Measurements from ENCODE around the gene MAGED1. TPM values are rescaled to one million over a fixed set of nuclear protein-coding genes. Genes with fewer than 3 reads are reported as not detected.
A peak's percentile ranks its signal among the peaks of the same experiment; 100 is the strongest.

Gene MAGED1, protein sequence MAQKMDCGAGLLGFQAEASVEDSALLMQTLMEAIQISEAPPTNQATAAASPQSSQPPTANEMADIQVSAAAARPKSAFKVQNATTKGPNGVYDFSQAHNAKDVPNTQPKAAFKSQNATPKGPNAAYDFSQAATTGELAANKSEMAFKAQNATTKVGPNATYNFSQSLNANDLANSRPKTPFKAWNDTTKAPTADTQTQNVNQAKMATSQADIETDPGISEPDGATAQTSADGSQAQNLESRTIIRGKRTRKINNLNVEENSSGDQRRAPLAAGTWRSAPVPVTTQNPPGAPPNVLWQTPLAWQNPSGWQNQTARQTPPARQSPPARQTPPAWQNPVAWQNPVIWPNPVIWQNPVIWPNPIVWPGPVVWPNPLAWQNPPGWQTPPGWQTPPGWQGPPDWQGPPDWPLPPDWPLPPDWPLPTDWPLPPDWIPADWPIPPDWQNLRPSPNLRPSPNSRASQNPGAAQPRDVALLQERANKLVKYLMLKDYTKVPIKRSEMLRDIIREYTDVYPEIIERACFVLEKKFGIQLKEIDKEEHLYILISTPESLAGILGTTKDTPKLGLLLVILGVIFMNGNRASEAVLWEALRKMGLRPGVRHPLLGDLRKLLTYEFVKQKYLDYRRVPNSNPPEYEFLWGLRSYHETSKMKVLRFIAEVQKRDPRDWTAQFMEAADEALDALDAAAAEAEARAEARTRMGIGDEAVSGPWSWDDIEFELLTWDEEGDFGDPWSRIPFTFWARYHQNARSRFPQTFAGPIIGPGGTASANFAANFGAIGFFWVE
- 10 to 100 TPM; 42.7 to 43.1 TPM for total RNA-seq

DNA sequence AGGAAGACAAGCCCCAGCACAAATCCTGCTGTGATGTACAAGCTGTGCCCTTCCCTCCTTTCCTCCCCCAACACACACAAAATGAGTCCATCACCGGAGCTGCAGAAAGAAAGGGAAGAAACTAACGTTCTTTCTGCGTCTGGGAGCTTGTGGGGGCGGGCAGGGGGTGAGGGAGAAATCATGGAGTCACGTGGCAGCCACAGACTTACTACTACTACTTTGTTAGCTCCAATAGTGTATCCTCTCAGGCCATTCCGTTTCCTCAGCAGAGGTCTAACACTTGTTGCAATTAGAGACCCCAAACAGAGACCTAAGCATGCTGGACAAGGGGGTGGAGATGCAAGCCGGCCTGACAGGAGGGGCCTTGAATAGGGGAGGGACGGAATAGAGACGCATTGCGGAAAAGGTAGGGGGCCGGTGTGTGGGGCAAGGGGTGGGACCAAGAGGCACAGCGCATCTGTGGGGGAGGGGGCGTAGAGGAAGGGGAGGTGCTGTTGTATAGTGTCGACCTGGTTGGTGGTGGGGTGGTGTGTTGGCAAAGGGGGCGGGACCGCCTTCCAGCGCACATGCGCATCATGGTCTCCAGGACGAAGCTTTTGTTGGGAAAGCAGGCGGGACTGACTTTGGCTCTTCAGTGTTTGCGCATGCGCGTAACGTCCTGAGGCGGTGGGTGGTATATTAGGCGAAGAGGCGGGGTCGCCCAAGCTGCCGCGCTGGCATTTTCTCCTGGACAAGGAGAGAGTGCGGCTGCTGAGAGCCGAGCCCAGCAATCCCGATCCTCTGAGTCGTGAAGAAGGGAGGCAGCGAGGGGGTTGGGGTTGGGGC is at the start of gene MAGED1:
Gene MAGED1, plus strand, starts transcription at position 703 of the 825 bp plus-strand sequence. CDS start 682 bp downstream, outside the sequence.
- peak; percentile 89 for DNase-seq
- Mint-ChIP-seq H3K27ac (peak within 1 kb of the TSS; percentile 77), H3K4me3 (peak within 1 kb of the TSS; percentile 91), H3K27me3 (no peaks in the 10 kb centered on the region), H3K4me1 (ENCODE audit: low read depth) (peaks cover 7% of the 10 kb centered on the region), H3K9me3 (no peaks in the 10 kb centered on the region), H3K36me3 (peaks cover 5% of the 10 kb centered on the region)
- intact Hi-C loops (cut with micrococcal nuclease) = loop anchor here (1.0 to 5.0 kb wide), 2 partner anchors 90 to 369 kb away; no protein-coding TSS in a partner anchor
- CTCF ChIA-PET = interaction anchor here (1.2 kb wide), 1 partner anchor 252 kb away, joined by 3 read pairs; no protein-coding TSS in a partner anchor
- POLR2A ChIA-PET = no interaction called here

DNA sequence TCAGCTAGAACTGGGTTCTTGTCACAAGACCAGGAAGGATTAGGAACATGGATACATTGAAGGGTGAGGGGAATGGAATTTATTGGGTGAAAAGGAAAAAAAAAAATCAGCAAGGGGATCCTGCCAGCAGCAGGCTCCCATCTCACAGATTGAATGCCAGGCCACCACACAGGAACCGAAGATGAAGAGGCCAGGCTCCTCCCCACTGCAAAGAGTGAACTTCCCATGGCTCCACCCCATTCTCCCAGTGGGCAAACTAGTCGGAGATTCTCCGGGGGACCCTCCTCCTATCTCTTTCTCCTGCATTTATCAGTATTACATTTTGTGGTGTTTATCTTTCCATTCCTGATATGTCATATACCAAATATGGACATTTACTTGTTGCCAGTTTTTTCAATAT is 46.0 kb upstream of the MAGED1 start:
- H3K36me3 Mint-ChIP-seq = peaks cover 17% of the 10 kb centered on the region
- no peaks in the 10 kb centered on the region for H3K9me3 Mint-ChIP-seq
- ChIA-PET CTCF (no interaction called here), POLR2A (no interaction called here)
- intact Hi-C loops (cut with micrococcal nuclease) = no loop called here
- H3K27me3 Mint-ChIP-seq = no peaks in the 10 kb centered on the region
- no peak overlapping the region for H3K27ac Mint-ChIP-seq
- H3K4me3 Mint-ChIP-seq = no peak overlapping the region
- DNase-seq = no peak
- peaks cover 6% of the 10 kb centered on the region for H3K4me1 Mint-ChIP-seq (ENCODE audit: low read depth)

- H3K27ac Mint-ChIP-seq = no peak overlapping the region
- POLR2A ChIA-PET = no interaction called here
- no peak overlapping the region for H3K4me3 Mint-ChIP-seq
- peaks cover 41% of the 10 kb centered on the region for H3K36me3 Mint-ChIP-seq
- intact Hi-C loops (cut with micrococcal nuclease) = no loop called here
- H3K27me3 Mint-ChIP-seq = no peaks in the 10 kb centered on the region
- CTCF ChIA-PET = no interaction called here
- peaks cover 6% of the 10 kb centered on the region for H3K4me1 Mint-ChIP-seq (ENCODE audit: low read depth)
- no peak for DNase-seq
- H3K9me3 Mint-ChIP-seq = peaks cover 13% of the 10 kb centered on the region
Measured at GRCh38 chrX:51851507-51852085, 41.8 kb upstream of the MAGED1 start.

DNA sequence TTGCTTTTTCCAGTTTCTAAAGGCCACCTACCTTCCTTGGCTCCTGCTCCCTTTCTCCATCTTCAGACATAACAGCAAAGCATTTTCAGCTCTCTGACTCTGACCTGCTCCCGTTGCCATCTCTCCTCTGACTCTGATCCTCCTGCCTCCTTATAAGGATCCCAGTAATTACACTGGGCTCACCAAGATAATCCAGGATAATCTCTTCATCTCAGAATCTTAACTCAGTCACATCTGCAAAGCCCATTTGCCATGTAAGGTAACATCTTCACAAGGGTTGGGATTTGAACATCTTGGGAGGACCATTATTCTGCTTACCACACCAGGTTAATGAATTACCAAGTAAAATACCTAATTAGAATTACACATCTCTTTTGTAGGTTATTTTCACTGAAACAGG is 41.3 kb upstream of the MAGED1 start:
- Mint-ChIP-seq H3K4me1 (ENCODE audit: low read depth) (peaks cover 6% of the 10 kb centered on the region), H3K9me3 (peaks cover 18% of the 10 kb centered on the region), H3K27ac (no peak overlapping the region), H3K4me3 (no peak overlapping the region), H3K36me3 (peaks cover 45% of the 10 kb centered on the region), H3K27me3 (no peaks in the 10 kb centered on the region)
- POLR2A ChIA-PET = no interaction called here
- no peak for DNase-seq
- intact Hi-C loops (cut with micrococcal nuclease) = no loop called here
- CTCF ChIA-PET = no interaction called here

DNA sequence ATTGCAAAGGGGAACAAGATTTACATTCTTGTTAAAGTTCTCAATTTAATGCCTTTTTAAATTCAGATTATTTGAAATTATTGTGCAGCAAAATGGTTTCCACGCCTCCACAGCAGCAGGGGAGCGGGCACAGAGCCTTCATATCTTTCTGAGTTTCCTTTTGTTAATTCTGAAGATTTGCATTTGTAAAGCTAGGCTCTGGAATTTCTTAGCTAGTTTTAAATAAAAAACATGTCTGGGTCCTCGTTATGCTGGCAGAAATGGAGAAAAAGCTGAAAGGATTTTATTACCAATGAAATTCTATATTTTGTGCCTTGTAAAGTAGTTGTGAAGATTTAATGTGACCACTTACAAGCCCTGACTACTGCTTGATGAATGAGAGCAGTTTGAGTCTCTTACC is 40.8 kb upstream of the MAGED1 start:
- ChIA-PET CTCF (no interaction called here), POLR2A (no interaction called here)
- Mint-ChIP-seq H3K9me3 (peaks cover 21% of the 10 kb centered on the region), H3K27ac (no peak overlapping the region), H3K27me3 (no peaks in the 10 kb centered on the region), H3K36me3 (peaks cover 49% of the 10 kb centered on the region), H3K4me3 (no peak overlapping the region), H3K4me1 (ENCODE audit: low read depth) (peaks cover 4% of the 10 kb centered on the region)
- intact Hi-C loops (cut with micrococcal nuclease) = no loop called here
- DNase-seq = no peak

GRCh38 chrX:51853251-51853650 is 40.2 kb upstream of the MAGED1 start:
- DNase-seq = no peak
- POLR2A ChIA-PET = no interaction called here
- H3K27me3 Mint-ChIP-seq = no peaks in the 10 kb centered on the region
- CTCF ChIA-PET = no interaction called here
- H3K36me3 Mint-ChIP-seq = peaks cover 49% of the 10 kb centered on the region
- peaks cover 25% of the 10 kb centered on the region for H3K9me3 Mint-ChIP-seq
- no peak overlapping the region for H3K27ac Mint-ChIP-seq
- peaks cover 4% of the 10 kb centered on the region for H3K4me1 Mint-ChIP-seq (ENCODE audit: low read depth)
- no peak overlapping the region for H3K4me3 Mint-ChIP-seq
- intact Hi-C loops (cut with micrococcal nuclease) = no loop called here

DNA sequence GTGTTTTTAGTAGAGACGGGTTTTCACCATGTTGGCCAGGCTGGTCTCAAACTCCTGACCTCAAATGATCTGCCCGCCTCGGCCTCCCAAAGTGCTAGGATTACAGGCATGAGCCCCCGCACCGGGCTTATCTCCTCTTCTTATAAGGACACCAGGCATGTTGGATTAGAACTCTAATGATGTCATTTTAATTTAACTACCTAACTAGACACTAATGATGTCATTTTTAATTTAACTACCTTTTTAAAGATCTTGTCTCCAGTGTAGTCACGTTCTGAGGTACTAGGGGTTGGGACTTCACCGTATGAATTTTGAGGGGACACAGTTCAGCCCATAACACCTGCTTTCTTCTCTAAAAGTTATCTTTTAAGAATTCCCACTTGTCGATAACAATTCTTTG is 37.7 kb upstream of the MAGED1 start:
- Mint-ChIP-seq H3K36me3 (peaks cover 52% of the 10 kb centered on the region), H3K4me1 (ENCODE audit: low read depth) (peaks cover 4% of the 10 kb centered on the region), H3K9me3 (peaks cover 28% of the 10 kb centered on the region), H3K27me3 (no peaks in the 10 kb centered on the region), H3K27ac (no peak overlapping the region), H3K4me3 (no peak overlapping the region)
- no peak for DNase-seq
- intact Hi-C loops (cut with micrococcal nuclease) = no loop called here
- ChIA-PET CTCF (no interaction called here), POLR2A (no interaction called here)

- CTCF ChIA-PET = no interaction called here
- no peak overlapping the region for H3K4me3 Mint-ChIP-seq
- no peak for DNase-seq
- H3K36me3 Mint-ChIP-seq = peaks cover 48% of the 10 kb centered on the region
- no peaks in the 10 kb centered on the region for H3K27me3 Mint-ChIP-seq
- H3K27ac Mint-ChIP-seq = no peak overlapping the region
- intact Hi-C loops (cut with micrococcal nuclease) = no loop called here
- POLR2A ChIA-PET = no interaction called here
- H3K9me3 Mint-ChIP-seq = peaks cover 28% of the 10 kb centered on the region
- no peaks in the 10 kb centered on the region for H3K4me1 Mint-ChIP-seq (ENCODE audit: low read depth)
Measured at GRCh38 chrX:51857159-51857733, 36.2 kb upstream of the MAGED1 start.

DNA sequence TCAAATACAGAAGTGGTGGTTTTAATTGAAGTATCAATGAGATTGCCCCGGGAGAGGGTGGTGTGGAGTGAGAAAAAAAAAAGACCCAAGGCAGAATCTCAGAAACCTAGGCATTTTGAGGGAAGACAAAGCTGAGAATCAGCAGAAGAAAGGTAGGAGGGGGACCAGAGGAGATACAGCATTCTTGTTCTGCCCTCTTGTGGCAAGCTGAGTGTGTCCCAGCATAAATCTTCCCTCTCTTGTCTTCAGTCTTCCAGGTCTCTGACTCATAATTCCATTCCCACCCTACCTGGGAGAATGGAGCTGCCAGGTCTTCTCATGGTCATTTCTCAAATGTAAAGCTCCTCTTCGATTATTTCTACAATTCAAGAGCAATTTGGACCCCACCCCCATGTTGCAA is 32.7 kb upstream of the MAGED1 start:
- H3K27ac Mint-ChIP-seq = no peak overlapping the region
- H3K36me3 Mint-ChIP-seq = peaks cover 29% of the 10 kb centered on the region
- no peak overlapping the region for H3K4me3 Mint-ChIP-seq
- ChIA-PET POLR2A (no interaction called here), CTCF (interaction anchor here (1.5 kb wide), 1 partner anchor 219 kb away, joined by 3 read pairs; no protein-coding TSS in a partner anchor)
- peak; percentile 7 for DNase-seq
- no peaks in the 10 kb centered on the region for H3K27me3 Mint-ChIP-seq
- H3K9me3 Mint-ChIP-seq = peaks cover 35% of the 10 kb centered on the region
- peaks cover 7% of the 10 kb centered on the region for H3K4me1 Mint-ChIP-seq (ENCODE audit: low read depth)
- intact Hi-C loops (cut with micrococcal nuclease) = loop anchor here (5.0 kb wide), 1 partner anchor 218 kb away; no protein-coding TSS in a partner anchor

DNA sequence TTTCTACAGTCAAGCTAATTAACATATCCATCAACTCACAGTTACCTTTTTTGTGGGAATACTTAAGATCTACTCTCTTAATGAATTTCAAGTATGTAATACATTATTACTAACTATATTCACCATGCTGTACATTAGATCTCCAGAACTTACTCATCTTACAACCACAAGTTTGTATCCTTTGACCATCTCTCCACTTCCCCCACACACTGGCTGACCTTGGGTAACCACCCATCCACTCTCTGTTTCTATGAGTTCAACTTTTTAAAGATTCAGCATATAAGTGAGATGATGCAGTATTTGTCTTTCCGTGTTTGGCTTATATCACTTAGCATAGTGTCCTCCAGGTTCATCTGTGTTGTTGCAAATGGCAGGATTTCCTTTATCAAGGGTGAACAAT is 30.5 kb upstream of the MAGED1 start:
- intact Hi-C loops (cut with micrococcal nuclease) = loop anchor here (5.0 kb wide), 1 partner anchor 221 kb away; no protein-coding TSS in a partner anchor
- H3K27me3 Mint-ChIP-seq = no peaks in the 10 kb centered on the region
- peaks cover 16% of the 10 kb centered on the region for H3K9me3 Mint-ChIP-seq
- POLR2A ChIA-PET = no interaction called here
- H3K27ac Mint-ChIP-seq = no peak overlapping the region
- DNase-seq = no peak
- H3K4me1 Mint-ChIP-seq (ENCODE audit: low read depth) = peaks cover 12% of the 10 kb centered on the region
- no peak overlapping the region for H3K4me3 Mint-ChIP-seq
- CTCF ChIA-PET = no interaction called here
- H3K36me3 Mint-ChIP-seq = peaks cover 16% of the 10 kb centered on the region

- intact Hi-C loops (cut with micrococcal nuclease) = no loop called here
- CTCF ChIA-PET = no interaction called here
Measured at GRCh38 chrX:51866210-51866609, 27.2 kb upstream of the MAGED1 start.

More at GRCh38 chrX:51866210-51866609, 27.2 kb upstream of the MAGED1 start:
- Mint-ChIP-seq H3K27me3 (no peaks in the 10 kb centered on the region), H3K27ac (no peak overlapping the region), H3K9me3 (peaks cover 14% of the 10 kb centered on the region), H3K4me3 (no peak overlapping the region), H3K4me1 (ENCODE audit: low read depth) (peaks cover 12% of the 10 kb centered on the region), H3K36me3 (peaks cover 16% of the 10 kb centered on the region)
- no peak for DNase-seq
- POLR2A ChIA-PET = no interaction called here
